Measurements from ENCODE around the gene FARP1.

Gene FARP1

DNA sequence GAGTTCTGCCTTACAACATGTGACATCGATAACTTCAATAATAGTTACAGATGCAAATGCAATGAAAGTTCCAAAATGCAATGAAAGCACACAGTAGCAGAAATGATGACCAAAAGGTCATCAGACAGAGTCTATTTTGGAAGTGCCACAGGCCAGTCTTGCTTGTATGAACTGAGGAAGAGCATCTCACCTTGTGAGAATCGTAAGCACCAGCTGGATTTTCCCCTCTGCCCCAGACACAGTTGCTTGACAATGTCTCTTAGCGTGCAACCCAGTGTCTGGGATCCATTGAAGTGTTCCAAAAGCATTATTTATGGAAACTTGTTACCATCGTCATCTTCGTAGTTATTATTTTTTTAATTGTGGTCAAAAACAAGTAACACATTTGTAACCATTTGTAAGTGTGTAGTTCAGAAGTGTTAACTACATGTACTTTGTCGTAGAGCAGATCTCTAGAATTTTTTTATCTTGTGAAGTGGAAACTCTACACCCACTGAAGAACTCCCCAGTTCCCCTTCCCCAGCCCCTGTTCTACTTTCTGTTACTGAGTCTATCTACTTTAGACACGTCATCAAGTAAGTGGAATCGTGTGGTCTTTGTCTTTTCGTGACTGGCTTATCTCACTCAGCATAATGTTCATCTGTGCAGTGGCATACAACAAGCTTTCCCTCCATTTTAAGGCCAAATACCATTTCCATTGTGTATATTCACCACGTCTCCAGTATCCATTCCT is 204.2 kb downstream of the FARP1 start:
- 95% methylated on average over 7 of the region's 10 CpGs for WGBS (ENCODE audit: insufficient coverage)
- Histone ChIP-seq H3K4me1 (ENCODE audit: control extremely low read depth in 1 of 4, control insufficient read depth in 4 of 4, insufficient read depth in 4 of 4, low read length in 3 of 4) (no peaks in the 10 kb centered on the region), H3K4me3 (ENCODE audit: control insufficient read depth in 1 of 7, extremely low read depth in 1 of 7, insufficient read depth in 4 of 7, low read depth in 2 of 7, low read length in 6 of 7) (no peak overlapping the region), H3K27me3 (replicated peaks in 2 of 5; ENCODE audit: control insufficient read depth in 4 of 5, insufficient read depth in 5 of 5, low read length in 4 of 5) (peaks cover 0 to 5% (median 0%) of the 10 kb centered on the region in 5 experiments), H3K9me3 (ENCODE audit: control extremely low read depth in 1 of 5, control insufficient read depth in 4 of 5, insufficient read depth in 2 of 5, low read depth in 1 of 5, low read length in 4 of 5) (no peaks in the 10 kb centered on the region), H3K36me3 (ENCODE audit: control insufficient read depth in 4 of 4, insufficient read depth in 4 of 4, low read length in 3 of 4) (no peaks in the 10 kb centered on the region), H3K27ac (ENCODE audit: insufficient read depth in 1 of 2, low read depth in 1 of 2, low read length in 2 of 2, poor library complexity in 1 of 2, severe bottlenecking in 2 of 2) (no peak overlapping the region)
- CTCF ChIA-PET = no interaction called here
- POLR2A ChIA-PET = no interaction called here
- DNase-seq = no peak

DNA sequence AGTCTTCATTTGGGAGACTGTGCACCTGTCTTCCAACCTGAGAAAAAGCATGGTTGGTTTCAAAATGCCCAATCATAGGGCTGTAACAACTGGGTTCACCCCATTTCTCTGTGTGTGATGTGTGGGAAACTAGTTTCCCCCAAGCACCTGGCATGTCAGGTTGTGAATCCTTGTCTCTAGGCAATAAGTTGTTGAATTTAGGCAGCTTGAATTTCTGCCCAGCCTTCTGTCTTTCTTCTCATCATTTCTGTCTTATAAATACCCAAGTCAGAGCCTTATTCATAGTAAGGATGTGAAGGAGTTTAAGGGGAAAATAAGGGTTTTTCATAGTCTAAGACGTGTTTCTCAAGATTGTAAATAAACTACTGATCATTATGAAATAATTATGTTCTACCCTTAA is 204.9 kb downstream of the FARP1 start:
- no CpG with 5 or more reads among the region's 1 CpG for WGBS (ENCODE audit: insufficient coverage)
- Histone ChIP-seq H3K27ac (ENCODE audit: insufficient read depth in 1 of 2, low read depth in 1 of 2, low read length in 2 of 2, poor library complexity in 1 of 2, severe bottlenecking in 2 of 2) (no peak overlapping the region), H3K9me3 (ENCODE audit: control extremely low read depth in 1 of 5, control insufficient read depth in 4 of 5, insufficient read depth in 2 of 5, low read depth in 1 of 5, low read length in 4 of 5) (no peaks in the 10 kb centered on the region), H3K4me1 (ENCODE audit: control extremely low read depth in 1 of 4, control insufficient read depth in 4 of 4, insufficient read depth in 4 of 4, low read length in 3 of 4) (no peaks in the 10 kb centered on the region), H3K4me3 (ENCODE audit: control insufficient read depth in 1 of 7, extremely low read depth in 1 of 7, insufficient read depth in 4 of 7, low read depth in 2 of 7, low read length in 6 of 7) (no peak overlapping the region), H3K36me3 (ENCODE audit: control insufficient read depth in 4 of 4, insufficient read depth in 4 of 4, low read length in 3 of 4) (no peaks in the 10 kb centered on the region), H3K27me3 (replicated peaks in 2 of 5; ENCODE audit: control insufficient read depth in 4 of 5, insufficient read depth in 5 of 5, low read length in 4 of 5) (peaks cover 0 to 5% (median 0%) of the 10 kb centered on the region in 5 experiments)
- ChIA-PET POLR2A (no interaction called here), CTCF (no interaction called here)
- DNase-seq = no peak

DNA sequence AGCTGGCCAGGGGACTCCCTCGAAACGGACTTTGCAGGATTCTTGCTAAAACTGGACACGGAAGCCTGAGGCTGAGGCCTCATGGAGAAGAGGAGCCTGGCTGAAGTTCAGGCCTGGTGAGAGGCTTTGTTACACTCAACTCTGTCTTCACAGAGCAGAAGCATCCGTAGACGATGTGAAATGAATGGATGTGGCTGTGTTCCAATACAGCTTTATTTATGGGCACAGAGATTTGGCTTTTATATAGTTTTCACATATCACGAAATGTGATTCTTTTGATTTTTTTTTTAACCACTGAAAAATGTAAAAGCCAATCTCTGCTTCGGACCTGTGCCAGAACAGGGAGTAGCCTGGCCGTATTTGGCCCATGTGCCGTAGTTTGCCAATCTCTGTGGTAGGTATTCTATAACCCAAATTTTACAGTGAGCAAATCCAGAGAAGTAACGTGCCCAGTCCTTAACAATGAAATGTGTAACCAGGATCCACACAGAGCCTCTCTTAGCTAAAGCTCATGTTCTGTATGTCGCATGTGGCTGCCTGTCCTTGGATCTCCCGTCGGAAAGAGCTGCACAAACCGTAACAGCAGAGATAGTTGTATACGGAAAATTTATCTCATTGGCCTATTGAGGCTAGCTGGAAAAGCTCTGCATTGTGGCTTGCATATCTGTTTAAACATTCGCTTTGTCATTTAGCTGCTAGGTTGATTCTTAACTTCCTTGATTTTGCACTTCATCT is 205.7 kb downstream of the FARP1 start:
- 96% methylated on average over 14 of the region's 16 CpGs for WGBS (ENCODE audit: insufficient coverage)
- Histone ChIP-seq H3K4me1 (ENCODE audit: control extremely low read depth in 1 of 4, control insufficient read depth in 4 of 4, insufficient read depth in 4 of 4, low read length in 3 of 4) (no peaks in the 10 kb centered on the region), H3K27ac (ENCODE audit: insufficient read depth in 1 of 2, low read depth in 1 of 2, low read length in 2 of 2, poor library complexity in 1 of 2, severe bottlenecking in 2 of 2) (no peak overlapping the region), H3K36me3 (ENCODE audit: control insufficient read depth in 4 of 4, insufficient read depth in 4 of 4, low read length in 3 of 4) (no peaks in the 10 kb centered on the region), H3K9me3 (ENCODE audit: control extremely low read depth in 1 of 5, control insufficient read depth in 4 of 5, insufficient read depth in 2 of 5, low read depth in 1 of 5, low read length in 4 of 5) (no peaks in the 10 kb centered on the region), H3K27me3 (replicated peaks in 2 of 5; ENCODE audit: control insufficient read depth in 4 of 5, insufficient read depth in 5 of 5, low read length in 4 of 5) (peaks cover 0 to under 1% (median 0%) of the 10 kb centered on the region in 5 experiments), H3K4me3 (ENCODE audit: control insufficient read depth in 1 of 7, extremely low read depth in 1 of 7, insufficient read depth in 4 of 7, low read depth in 2 of 7, low read length in 6 of 7) (no peak overlapping the region)
- ChIA-PET CTCF (interaction anchor here (0.6 kb wide), 1 partner anchor 141 kb away, joined by 4 read pairs; no protein-coding TSS in a partner anchor), POLR2A (no interaction called here)
- no peak for DNase-seq

DNA sequence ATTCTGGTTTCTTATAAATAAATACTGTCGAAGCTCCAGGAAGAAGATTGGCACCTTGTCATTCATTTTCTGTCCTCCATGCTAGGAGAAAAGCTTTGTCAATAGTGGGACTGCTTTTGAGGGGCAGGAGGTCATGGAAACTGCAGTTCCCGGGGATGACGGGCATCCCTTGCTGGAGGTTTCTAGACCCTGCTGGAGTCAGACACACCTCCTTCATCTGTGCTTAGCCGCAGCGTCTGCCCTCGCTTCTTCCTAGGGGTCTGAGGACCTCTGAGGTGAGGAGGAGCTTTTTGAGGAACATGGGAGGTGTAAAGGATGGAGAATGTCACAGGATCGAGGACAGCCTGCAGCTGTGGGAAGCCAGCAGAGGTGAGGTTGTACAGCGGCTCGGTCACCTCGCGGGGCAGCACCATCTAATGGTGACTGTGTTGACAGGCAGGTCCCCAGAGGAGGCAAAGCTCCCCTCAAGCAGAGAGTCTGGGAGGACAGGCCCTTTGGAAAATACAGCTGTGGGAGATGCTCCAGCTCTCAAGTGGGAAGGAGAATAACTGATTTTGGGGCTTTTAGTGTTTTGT is 206.9 kb downstream of the FARP1 start:
- Histone ChIP-seq H3K36me3 (ENCODE audit: control insufficient read depth in 4 of 4, insufficient read depth in 4 of 4, low read length in 3 of 4) (no peaks in the 10 kb centered on the region), H3K9me3 (ENCODE audit: control extremely low read depth in 1 of 5, control insufficient read depth in 4 of 5, insufficient read depth in 2 of 5, low read depth in 1 of 5, low read length in 4 of 5) (no peaks in the 10 kb centered on the region), H3K4me3 (ENCODE audit: control insufficient read depth in 1 of 7, extremely low read depth in 1 of 7, insufficient read depth in 4 of 7, low read depth in 2 of 7, low read length in 6 of 7) (no peak overlapping the region), H3K27ac (ENCODE audit: insufficient read depth in 1 of 2, low read depth in 1 of 2, low read length in 2 of 2, poor library complexity in 1 of 2, severe bottlenecking in 2 of 2) (no peak overlapping the region), H3K27me3 (replicated peaks in 2 of 5; ENCODE audit: control insufficient read depth in 4 of 5, insufficient read depth in 5 of 5, low read length in 4 of 5) (no peaks in the 10 kb centered on the region), H3K4me1 (ENCODE audit: control extremely low read depth in 1 of 4, control insufficient read depth in 4 of 4, insufficient read depth in 4 of 4, low read length in 3 of 4) (no peaks in the 10 kb centered on the region)
- DNase-seq = peak in 2 of 3 donors; percentile 8
- 49% methylated on average over 9 of the region's 11 CpGs for WGBS (ENCODE audit: insufficient coverage)
- CTCF ChIA-PET = no interaction called here
- POLR2A ChIA-PET = no interaction called here

DNA sequence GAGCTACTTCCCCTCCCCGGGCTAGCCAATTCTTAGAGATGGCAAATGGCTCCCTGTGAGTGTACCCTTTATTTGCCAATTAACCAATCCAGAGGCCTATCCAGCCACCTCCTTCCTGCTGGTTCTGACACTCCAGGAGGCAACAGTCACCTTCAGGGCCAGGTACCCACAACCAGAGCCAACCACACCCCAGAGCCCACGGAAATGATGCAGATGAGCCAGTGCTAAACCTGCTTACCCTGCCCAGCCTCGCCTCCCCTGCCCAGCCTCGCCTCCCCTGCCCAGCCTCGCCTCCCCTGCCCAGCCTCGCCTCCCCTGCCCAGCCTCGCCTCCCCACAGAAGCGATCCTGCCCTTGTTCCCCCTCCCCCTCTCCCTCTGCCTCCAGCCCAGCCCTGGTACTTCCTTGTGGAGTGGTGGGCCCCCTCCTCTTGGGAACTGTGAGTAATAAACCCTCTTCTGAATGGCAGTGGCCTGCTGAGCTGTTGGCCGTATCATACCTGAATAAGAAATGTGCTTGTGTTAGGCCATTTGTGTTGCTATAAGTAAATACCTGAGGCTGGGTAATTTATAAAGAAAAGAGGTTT is 207.9 kb downstream of the FARP1 start:
- Histone ChIP-seq H3K4me3 (ENCODE audit: control insufficient read depth in 1 of 7, extremely low read depth in 1 of 7, insufficient read depth in 4 of 7, low read depth in 2 of 7, low read length in 6 of 7) (no peak overlapping the region), H3K27ac (ENCODE audit: insufficient read depth in 1 of 2, low read depth in 1 of 2, low read length in 2 of 2, poor library complexity in 1 of 2, severe bottlenecking in 2 of 2) (no peak overlapping the region), H3K9me3 (ENCODE audit: control extremely low read depth in 1 of 5, control insufficient read depth in 4 of 5, insufficient read depth in 2 of 5, low read depth in 1 of 5, low read length in 4 of 5) (no peaks in the 10 kb centered on the region), H3K36me3 (ENCODE audit: control insufficient read depth in 4 of 4, insufficient read depth in 4 of 4, low read length in 3 of 4) (no peaks in the 10 kb centered on the region), H3K27me3 (replicated peaks in 2 of 5; ENCODE audit: control insufficient read depth in 4 of 5, insufficient read depth in 5 of 5, low read length in 4 of 5) (no peaks in the 10 kb centered on the region), H3K4me1 (ENCODE audit: control extremely low read depth in 1 of 4, control insufficient read depth in 4 of 4, insufficient read depth in 4 of 4, low read length in 3 of 4) (no peaks in the 10 kb centered on the region)
- POLR2A ChIA-PET = interaction anchor here (0.6 kb wide), 1 partner anchor 570 kb away, joined by 3 read pairs; no protein-coding TSS in a partner anchor
- DNase-seq = no peak
- CTCF ChIA-PET = no interaction called here
- 93% methylated on average over 3 of the region's 9 CpGs for WGBS (ENCODE audit: insufficient coverage)

DNA sequence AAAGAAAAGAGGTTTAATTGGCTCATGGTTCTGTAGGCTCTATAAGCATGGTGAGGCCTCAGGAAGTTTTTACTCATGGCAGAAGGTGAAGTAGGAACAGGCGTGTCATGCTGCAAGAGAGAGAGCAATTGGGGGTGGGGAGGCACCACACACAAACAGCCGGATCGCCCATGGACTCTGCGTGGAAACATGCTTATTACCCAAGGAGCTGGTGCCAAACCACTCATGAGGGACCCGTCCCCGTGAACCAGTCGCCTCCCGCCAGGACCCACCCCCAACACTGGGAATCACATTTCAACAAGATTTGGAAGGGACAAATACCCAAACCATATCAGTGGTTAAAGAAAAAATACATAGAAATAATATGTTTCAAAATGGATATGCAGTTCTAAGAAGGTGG is 208.7 kb downstream of the FARP1 start:
- WGBS (ENCODE audit: insufficient coverage) = 100% methylated on average over 1 of the region's 8 CpGs

DNA sequence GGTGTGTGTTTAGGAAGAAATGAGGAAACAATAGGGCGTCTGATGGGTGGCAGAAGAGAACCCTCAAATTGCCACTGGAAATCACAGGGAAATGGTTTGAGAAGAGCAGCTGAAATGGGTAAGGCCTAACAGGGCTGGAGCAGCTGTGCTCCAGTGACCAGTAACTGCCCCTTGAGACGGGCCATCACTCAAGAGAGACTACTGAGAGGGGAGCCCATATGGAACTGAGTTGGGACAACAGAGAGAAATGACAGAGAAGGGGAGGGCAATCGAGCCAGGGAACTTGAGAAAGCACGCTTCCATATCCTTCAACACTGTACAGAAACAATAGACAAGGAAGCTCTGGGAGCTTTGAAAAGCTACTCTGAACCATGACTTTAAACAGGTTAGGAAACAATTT is 209.3 kb downstream of the FARP1 start:
- no peaks in the 10 kb centered on the region for H3K27me3 ChIP-seq (replicated peaks in 2 of 5; ENCODE audit: control insufficient read depth in 4 of 5, insufficient read depth in 5 of 5, low read length in 4 of 5)
- CTCF ChIA-PET = no interaction called here
- DNase-seq = no peak
- no peak overlapping the region for H3K4me3 ChIP-seq (ENCODE audit: control insufficient read depth in 1 of 7, extremely low read depth in 1 of 7, insufficient read depth in 4 of 7, low read depth in 2 of 7, low read length in 6 of 7)
- 100% methylated on average over 2 of the region's 4 CpGs for WGBS (ENCODE audit: insufficient coverage)
- POLR2A ChIA-PET = no interaction called here
- no peaks in the 10 kb centered on the region for H3K4me1 ChIP-seq (ENCODE audit: control extremely low read depth in 1 of 4, control insufficient read depth in 4 of 4, insufficient read depth in 4 of 4, low read length in 3 of 4)
- no peaks in the 10 kb centered on the region for H3K9me3 ChIP-seq (ENCODE audit: control extremely low read depth in 1 of 5, control insufficient read depth in 4 of 5, insufficient read depth in 2 of 5, low read depth in 1 of 5, low read length in 4 of 5)
- H3K27ac ChIP-seq (ENCODE audit: insufficient read depth in 1 of 2, low read depth in 1 of 2, low read length in 2 of 2, poor library complexity in 1 of 2, severe bottlenecking in 2 of 2) = no peak overlapping the region
- H3K36me3 ChIP-seq (ENCODE audit: control insufficient read depth in 4 of 4, insufficient read depth in 4 of 4, low read length in 3 of 4) = no peaks in the 10 kb centered on the region

More for the DNA sequence above, 208.7 kb downstream of the FARP1 start:
- Histone ChIP-seq H3K27me3 (replicated peaks in 2 of 5; ENCODE audit: control insufficient read depth in 4 of 5, insufficient read depth in 5 of 5, low read length in 4 of 5) (no peaks in the 10 kb centered on the region), H3K4me1 (ENCODE audit: control extremely low read depth in 1 of 4, control insufficient read depth in 4 of 4, insufficient read depth in 4 of 4, low read length in 3 of 4) (no peaks in the 10 kb centered on the region), H3K36me3 (ENCODE audit: control insufficient read depth in 4 of 4, insufficient read depth in 4 of 4, low read length in 3 of 4) (no peaks in the 10 kb centered on the region), H3K27ac (ENCODE audit: insufficient read depth in 1 of 2, low read depth in 1 of 2, low read length in 2 of 2, poor library complexity in 1 of 2, severe bottlenecking in 2 of 2) (no peak overlapping the region), H3K4me3 (ENCODE audit: control insufficient read depth in 1 of 7, extremely low read depth in 1 of 7, insufficient read depth in 4 of 7, low read depth in 2 of 7, low read length in 6 of 7) (no peak overlapping the region), H3K9me3 (ENCODE audit: control extremely low read depth in 1 of 5, control insufficient read depth in 4 of 5, insufficient read depth in 2 of 5, low read depth in 1 of 5, low read length in 4 of 5) (no peaks in the 10 kb centered on the region)
- no peak for DNase-seq
- POLR2A ChIA-PET = interaction anchor here (0.6 kb wide), 1 partner anchor 570 kb away, joined by 3 read pairs; no protein-coding TSS in a partner anchor
- CTCF ChIA-PET = no interaction called here
